Astrocyte of the cerebellum (primary cell): ENCODE data around the gene CCDC191.

ENCODE experiments used
- DNase-seq: peaks from one replicate; pipeline ENCODE4 v3.0.0-alpha.2; 2011; ENCODE audit warnings: low read depth
- H3K4me3 ChIP-seq: 2 replicates; pipeline ENCODE4 v1.5.1; 2011; ENCODE audit warnings: mild to moderate bottlenecking, low read depth, low read length, moderate library complexity
- in situ Hi-C: cut with HindIII; loops from 2 replicates; pipeline ENCODE4 v1.10.0; 2017; ENCODE audit warnings: low sequenced_read_pairs
- TF ChIP-seq, protein P1 (sequence below): IDR thresholded peaks from 2 replicates; pipeline ENCODE4 v1.5.1; 2012; ENCODE audit warnings: low read length, low read depth, moderate library complexity, mild to moderate bottlenecking; ENCODE audit errors: missing control alignments

CCDC191 gene

DNA sequence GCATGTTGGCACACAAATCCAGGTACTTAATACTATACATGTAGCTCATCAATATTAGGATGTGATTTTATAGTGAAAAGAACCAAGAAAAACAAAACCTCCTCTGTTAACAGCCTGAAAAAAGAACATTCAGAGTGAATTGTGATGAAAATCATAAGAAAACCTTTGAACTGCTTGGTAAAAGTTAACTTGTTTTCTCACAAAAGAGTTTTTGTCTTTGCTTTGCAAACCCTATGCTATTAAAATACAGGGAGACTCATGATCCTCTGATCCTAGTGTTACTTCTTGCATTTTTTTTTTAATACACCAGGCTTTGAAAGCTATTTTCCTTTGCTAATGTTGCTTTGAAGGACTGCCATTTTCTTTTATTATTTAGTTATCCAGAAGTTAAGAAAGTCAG lies 23.9 kb upstream of the CCDC191 start:
- no peak overlapping the region for H3K4me3 ChIP-seq
- in situ Hi-C loops, result no loop called here
- no peak for DNase-seq
- TF ChIP-seq, protein P1, sequence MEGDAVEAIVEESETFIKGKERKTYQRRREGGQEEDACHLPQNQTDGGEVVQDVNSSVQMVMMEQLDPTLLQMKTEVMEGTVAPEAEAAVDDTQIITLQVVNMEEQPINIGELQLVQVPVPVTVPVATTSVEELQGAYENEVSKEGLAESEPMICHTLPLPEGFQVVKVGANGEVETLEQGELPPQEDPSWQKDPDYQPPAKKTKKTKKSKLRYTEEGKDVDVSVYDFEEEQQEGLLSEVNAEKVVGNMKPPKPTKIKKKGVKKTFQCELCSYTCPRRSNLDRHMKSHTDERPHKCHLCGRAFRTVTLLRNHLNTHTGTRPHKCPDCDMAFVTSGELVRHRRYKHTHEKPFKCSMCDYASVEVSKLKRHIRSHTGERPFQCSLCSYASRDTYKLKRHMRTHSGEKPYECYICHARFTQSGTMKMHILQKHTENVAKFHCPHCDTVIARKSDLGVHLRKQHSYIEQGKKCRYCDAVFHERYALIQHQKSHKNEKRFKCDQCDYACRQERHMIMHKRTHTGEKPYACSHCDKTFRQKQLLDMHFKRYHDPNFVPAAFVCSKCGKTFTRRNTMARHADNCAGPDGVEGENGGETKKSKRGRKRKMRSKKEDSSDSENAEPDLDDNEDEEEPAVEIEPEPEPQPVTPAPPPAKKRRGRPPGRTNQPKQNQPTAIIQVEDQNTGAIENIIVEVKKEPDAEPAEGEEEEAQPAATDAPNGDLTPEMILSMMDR, result no peak

DNA sequence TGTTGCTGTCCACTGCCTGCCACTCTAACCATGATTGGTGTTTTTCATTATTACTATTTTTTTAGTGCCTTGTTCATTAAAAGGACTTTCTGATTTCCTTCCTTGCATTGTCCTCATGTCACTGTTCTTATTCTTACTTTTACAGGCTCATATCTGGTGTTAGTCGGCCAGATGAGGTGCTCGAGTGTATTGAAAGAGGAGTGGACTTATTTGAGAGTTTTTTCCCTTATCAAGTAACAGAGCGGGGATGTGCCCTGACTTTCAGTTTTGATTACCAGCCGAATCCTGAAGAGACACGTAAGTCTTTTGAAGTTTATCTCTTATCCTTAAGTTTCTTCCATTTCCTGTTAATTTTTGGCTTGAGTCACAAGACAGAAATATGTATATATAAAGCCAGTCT lies 23.4 kb upstream of the CCDC191 start:
- TF ChIP-seq, protein P1, result no peak
- no peak overlapping the region for H3K4me3 ChIP-seq
- no peak for DNase-seq
- in situ Hi-C loops, result no loop called here

DNA sequence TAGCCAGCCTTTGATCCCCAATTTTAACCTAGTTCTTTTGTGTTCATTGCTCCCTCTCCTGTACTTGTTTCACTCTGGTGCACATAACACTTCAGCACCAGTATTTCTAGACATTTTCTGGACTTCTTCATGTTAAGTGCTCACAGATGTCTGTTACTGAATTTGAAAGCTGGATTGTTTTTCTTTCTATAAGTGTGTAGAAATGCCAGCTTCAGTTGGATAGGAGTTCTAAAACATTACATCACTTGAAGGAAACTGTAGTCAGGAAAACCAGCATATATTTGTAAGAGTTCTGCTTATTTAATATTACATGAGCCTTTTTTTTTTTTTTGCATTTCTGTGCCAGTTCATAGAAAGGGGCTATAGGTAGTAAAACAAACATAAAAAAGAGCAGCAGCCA lies 21.8 kb upstream of the CCDC191 start:
- no peak overlapping the region for H3K4me3 ChIP-seq
- no peak for DNase-seq
- in situ Hi-C loops, result no loop called here
- TF ChIP-seq, protein P1, result no peak

DNA sequence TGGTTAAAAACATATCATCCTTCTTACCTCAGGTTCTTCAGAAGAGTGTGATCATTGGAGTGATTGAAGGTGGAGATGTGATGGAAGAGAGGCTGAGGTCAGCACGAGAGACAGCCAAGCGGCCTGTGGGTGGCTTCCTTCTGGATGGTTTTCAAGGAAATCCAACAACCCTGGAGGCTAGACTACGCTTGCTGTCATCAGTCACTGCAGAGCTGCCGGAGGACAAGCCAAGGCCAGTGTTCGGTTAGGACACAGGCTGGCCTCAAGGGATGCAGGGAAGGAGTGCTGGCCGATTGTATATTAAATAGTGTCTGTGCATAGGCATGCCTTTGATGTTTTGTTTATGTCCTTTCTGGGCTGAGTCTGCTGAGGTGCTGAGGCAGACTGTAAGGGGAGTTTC lies 20.4 kb upstream of the CCDC191 start:
- no peak for DNase-seq
- no peak overlapping the region for H3K4me3 ChIP-seq
- in situ Hi-C loops, result no loop called here
- TF ChIP-seq, protein P1, result no peak

DNA sequence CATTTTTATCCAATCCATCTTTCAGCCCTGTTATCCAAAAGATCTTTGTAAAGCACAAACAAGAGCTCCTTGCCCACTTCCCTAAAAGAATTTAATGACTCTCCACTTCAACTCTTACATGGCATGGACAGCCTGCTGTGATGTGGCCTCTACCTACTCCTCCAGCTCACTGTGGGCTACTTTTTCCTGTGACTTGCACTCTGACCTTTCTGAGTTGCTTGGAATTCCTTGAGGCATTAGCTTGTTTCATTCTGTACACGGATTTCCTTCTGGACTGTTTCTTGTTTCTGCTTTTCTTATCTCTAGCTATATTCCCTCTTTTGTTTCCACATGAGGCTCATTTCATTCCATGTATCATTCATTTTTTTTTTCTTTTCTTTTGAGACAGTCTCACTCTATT lies 15.5 kb upstream of the CCDC191 start:
- H3K4me3 ChIP-seq, result no peak overlapping the region
- no peak for DNase-seq
- in situ Hi-C loops, result no loop called here
- TF ChIP-seq, protein P1, result no peak

DNA sequence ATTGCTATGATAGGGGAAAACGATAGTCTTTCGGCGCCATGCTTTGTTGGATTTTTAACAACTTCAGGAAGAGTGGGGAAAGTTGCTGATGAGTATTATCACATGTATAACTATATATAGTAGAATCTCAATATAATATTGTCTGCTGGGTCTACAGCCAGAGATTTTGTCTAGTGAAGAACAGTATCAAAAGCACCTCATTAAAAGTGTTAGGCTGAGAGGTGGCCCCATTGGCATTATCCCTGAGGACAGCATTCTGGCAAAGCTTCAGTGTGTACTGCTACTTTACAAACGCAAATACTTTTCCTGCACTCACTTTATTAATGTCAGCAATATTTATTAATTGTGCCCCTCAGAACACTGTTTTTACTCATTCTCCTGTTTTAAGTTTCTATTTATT lies 12.0 kb upstream of the CCDC191 start:
- DNase-seq, result no peak
- no peak overlapping the region for H3K4me3 ChIP-seq
- TF ChIP-seq, protein P1, result no peak
- in situ Hi-C loops, result no loop called here

DNA sequence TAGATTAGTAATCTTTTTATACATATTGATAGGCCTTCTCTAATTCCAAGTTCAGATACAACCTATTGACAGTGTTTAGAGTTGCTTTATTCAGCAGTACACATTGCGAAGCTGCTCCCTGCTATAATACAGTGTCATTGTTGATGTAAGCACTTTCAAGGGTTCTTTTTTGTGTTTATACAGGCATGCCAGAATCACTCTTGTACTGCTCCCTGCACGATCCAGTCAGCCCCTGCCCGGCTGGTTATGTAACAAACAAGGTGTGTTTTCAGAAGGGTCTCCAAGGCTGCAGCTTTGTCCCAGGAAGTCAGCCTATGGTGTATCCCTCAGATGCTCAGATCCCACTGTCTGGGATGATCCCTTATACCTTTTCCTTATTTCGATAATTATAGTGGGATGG lies 11.5 kb upstream of the CCDC191 start:
- TF ChIP-seq, protein P1, result no peak
- DNase-seq, result no peak
- in situ Hi-C loops, result no loop called here
- no peak overlapping the region for H3K4me3 ChIP-seq
